GM04504 (cell line): Measurements from ENCODE around the gene RXFP1.
A peak's percentile ranks its signal among the peaks of the same experiment; 100 is the strongest.
"Not testable (repeated sequence)": the region's sequence is repeated elsewhere in the genome, so short reads cannot be mapped to it uniquely, and the experiment has no call there.

Experiments used
- DNase-seq: peaks from one replicate; pipeline ENCODE4 v3.0.0-alpha.2; 2012; ENCODE audit warnings: low read depth

RXFP1 gene

GRCh38 chr4:158617956-158618355 lies 96.3 kb downstream of the RXFP1 start:
- no peak for DNase-seq

DNA sequence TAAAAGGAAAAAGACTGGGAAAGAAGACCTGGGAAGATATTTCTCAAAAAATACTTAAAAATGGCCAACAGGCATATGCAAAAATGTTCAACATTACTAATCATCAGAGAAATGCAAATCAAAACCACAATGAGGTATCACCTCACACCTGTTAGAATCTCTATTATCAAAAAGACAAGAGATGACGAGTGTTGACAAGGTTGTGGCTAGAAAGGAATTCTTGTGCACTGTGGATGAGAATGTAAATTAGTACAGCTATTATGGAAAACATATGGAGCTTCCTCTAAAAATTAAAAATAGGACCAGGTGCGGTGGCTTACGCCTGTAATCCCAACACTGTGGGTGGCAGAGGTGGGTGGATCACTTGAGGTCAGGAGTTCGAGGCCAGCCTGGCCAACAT lies 100.0 kb downstream of the RXFP1 start:
- DNase-seq = no peak

DNA sequence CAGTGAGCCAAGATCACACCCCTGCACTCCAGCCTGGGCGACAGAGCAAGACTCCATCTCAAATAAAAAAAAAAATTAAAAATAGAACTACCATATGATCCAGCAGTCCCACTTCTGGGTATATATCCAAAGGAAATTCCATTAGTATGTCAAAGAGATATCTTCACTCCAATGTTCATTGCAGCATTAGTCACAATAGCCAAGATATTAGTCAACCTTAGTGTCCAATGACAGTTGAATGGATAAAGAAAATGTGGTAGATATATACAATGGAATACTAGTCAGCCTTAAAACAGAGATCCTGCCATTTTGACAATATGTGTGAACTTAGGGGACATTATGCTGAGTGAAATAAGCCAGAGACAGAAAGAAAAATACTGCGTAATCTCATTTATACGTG lies 100.6 kb downstream of the RXFP1 start:
- DNase-seq = no peak

DNA sequence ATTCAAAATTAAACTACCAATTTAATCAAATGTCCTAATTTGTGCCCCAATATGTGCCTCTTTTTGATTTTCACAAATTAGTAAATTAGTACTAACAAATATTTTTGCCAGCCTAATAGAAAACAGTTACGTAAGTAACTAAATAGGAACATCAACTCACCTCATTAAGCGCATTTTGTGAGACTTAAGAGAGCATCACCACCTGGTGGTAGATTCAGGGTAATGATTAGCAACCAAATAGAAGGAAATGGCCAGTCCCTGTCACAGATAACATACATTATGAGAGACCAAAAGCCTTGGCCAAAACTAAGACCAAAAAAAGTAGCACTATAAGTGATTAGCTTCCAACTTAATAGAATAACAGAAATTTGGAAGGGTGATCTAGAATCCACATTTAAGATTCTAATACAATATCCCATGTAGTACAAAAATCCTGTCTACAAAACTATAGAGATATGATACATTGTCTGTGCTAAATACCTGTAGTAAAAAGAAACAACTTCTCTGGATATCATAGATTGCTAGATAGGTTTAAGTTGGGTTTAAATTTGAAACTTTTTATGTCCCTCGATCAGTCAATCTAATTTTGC lies 103.3 kb downstream of the RXFP1 start:
- peak; percentile 27 for DNase-seq

DNA sequence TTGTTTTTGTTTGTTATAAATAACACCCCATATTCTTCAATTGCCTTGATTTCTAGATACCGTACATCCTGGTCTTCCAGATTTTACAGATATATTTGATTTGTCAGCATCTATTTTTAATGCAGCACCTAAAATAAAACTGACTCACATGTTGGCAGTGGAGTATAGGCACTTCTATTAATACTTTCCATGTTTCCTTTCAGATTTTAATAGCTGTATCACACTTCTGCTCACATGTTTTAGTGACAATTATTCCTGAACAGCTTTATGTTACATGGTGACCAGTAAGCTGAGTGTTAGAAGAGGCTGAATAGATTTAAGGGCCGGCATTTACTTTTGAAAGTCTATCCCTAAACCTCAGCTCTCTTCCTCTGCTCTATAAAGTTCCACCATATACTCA lies 103.9 kb downstream of the RXFP1 start:
- DNase-seq = no peak

- no peak for DNase-seq
Measured at GRCh38 chr4:158630893-158631292, 109.2 kb downstream of the RXFP1 start.

GRCh38 chr4:158636619-158637018 lies 114.9 kb downstream of the RXFP1 start:
- no peak for DNase-seq

DNA sequence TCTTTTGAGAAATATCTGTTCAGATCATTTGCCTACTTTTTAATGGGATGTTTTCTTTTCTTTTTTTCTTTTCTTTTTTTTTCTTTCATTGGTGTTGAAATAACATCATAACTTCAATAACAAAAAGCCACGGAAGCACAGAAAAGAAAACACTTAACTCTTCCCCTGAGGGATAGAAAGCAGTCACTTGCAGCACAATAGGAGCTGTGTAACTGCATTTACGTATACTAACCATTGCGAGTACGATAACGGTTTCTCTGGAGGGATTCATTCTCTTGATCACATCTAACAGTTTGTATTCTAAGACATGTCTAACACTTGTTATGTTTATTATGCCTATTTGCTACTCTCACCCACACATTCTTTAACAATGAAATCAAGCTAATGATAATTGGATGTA lies 122.7 kb downstream of the RXFP1 start:
- DNase-seq = no peak

DNA sequence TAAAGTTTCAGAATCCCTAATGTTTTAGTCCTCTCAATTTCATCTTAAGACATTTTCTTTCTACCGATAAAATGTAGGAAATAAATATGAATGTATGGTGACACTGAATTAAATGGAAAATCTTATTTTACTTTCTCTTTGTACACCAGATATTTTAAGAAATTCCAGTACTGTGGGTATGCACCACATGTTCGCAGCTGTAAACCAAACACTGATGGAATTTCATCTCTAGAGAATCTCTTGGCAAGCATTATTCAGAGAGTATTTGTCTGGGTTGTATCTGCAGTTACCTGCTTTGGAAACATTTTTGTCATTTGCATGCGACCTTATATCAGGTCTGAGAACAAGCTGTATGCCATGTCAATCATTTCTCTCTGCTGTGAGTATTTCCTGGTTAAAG lies 123.1 kb downstream of the RXFP1 start:
- no peak for DNase-seq

GRCh38 chr4:158649111-158649680 lies 127.5 kb downstream of the RXFP1 start:
- no peak for DNase-seq

GRCh38 chr4:158652920-158653319 lies 131.2 kb downstream of the RXFP1 start:
- DNase-seq = no peak

DNA sequence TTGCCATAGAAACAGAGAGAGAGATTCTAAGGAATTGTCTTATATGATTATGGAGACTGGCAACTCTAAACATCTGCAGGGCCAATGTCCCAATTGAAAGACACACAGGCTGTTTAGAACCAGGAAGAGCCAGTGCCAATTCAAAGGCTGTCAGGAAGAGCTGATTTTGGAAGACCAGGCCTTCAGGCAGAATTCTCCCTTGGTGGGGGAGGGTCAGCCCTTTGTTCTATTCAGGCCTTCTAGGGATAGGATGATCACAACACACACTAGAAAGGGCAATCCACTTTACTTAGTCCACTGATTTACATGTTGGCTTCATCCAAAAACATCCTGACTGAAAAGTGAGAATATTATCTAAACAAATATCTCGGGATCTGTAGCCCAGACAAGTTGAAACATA lies 134.8 kb downstream of the RXFP1 start:
- DNase-seq = no peak

- no peak for DNase-seq
Measured at GRCh38 chr4:158657291-158657690, 135.6 kb downstream of the RXFP1 start.

DNA sequence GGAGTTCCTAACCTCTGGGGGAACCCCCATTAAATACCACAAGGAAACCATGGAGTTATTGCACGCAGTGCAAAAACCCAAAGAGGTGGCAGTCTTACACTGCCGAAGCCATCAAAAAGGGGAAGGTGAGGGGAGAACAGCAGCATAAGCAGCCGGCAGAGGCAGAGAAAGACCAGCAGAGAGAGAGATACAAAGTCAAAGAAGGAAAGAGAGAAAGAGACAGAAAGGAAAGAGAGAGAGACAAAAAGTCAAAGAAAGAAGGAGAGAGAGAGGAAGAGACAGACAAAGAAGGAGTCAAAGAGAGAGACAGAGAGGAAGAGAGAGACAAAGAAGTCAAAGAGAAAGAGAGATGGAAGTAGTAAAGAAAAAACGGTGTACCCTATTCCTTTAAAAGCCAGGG lies 141.6 kb downstream of the RXFP1 start:
- DNase-seq = not testable (repeated sequence)

GRCh38 chr4:158663707-158664625 lies 142.3 kb downstream of the RXFP1 start:
- DNase-seq = not testable (repeated sequence)

GRCh38 chr4:158664806-158665205 lies 143.1 kb downstream of the RXFP1 start:
- DNase-seq = no peak

- DNase-seq = no peak
Measured at GRCh38 chr4:158666892-158667291, 145.2 kb downstream of the RXFP1 start.

GRCh38 chr4:158667651-158668198 lies 146.0 kb downstream of the RXFP1 start:
- no peak for DNase-seq

GRCh38 chr4:158669310-158669709 lies 147.6 kb downstream of the RXFP1 start:
- DNase-seq = no peak

DNA sequence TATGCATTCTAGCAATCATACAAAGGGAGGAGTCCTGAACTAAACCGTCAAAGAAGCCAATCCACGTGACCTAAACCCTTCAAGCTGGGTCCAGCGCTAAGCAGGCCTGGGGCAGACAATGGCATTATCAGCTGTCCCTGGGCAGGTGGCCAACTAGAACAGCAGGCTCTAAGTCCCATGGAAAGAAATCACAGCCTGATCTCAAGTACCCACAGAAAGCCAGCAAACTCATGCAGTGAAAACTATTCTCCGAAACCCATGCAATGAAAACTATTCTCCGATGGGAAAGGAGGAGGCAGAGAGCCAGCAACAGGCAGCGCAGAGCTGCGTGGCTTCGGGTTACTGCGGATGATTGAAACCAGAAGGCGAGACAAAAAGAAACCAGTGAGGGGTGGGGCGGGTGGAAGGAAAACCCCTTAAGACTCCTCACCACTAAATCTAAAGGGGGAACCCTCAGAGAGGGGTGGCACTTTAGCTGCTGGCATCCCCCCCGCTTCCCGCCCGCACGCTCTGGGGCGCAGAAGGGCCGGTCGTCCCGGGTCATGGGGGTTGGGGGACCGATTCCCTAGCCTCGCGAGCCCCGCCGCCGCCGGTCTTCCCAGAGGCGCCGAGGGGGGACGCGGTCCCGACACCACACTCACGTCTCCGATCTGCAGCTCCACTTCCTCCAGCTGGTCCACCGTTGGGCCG lies 149.4 kb downstream of the RXFP1 start:
- peak; percentile 42 for DNase-seq

DNA sequence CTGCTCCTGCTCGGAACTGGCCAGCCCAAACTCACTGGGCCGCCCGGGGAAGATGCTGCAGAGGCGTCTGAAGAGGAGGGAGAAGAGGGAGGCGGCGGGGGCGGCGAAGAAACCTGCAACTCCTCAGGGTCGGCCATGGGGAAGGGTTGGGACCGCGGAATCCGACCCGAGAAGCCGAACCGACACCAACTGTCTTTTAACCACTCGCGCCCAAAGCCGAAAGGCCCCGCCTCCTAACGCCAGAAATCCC lies 149.9 kb downstream of the RXFP1 start, which contains the start of gene C4orf46:
Gene C4orf46, minus strand, starts transcription at position 223 of the 250 bp plus-strand sequence. Its CDS starts 86 bp downstream, at position 137.
- DNase-seq = no peak
